OCI-LY1 (cell line): Measurements from ENCODE around the gene MBD6.

Experiments used
- H2AFZ ChIP-seq: fragments of 200-600 bp; sonication (generic), shearing (Covaris generic); 2 replicates; pipeline ENCODE4 v1.6.0; 2014; ENCODE audit warnings: antibody characterized with exemption, mild to moderate bottlenecking, low read length
- H3F3A ChIP-seq: fragments of 200-600 bp; sonication (generic), shearing (Covaris generic); 2 replicates; pipeline ENCODE4 v1.6.0; 2014; ENCODE audit warnings: mild to moderate bottlenecking, antibody characterized with exemption, low read length, moderate library complexity; ENCODE audit not compliant: insufficient read depth
- H3K27ac ChIP-seq: fragments of 200-600 bp; sonication (generic); 2 replicates; pipeline ENCODE4 v1.5.1; 2014; ENCODE audit warnings: low read length, mixed run types, mild to moderate bottlenecking, low read depth; ENCODE audit not compliant: poor library complexity, severe bottlenecking
- H3K27me3 ChIP-seq: fragments of 200-600 bp; sonication (generic); 2 replicates; pipeline ENCODE4 v1.6.0; 2014; ENCODE audit warnings: antibody characterized with exemption, mild to moderate bottlenecking, low read length, moderate library complexity; ENCODE audit not compliant: insufficient read depth
- H3K36me3 ChIP-seq: fragments of 200-600 bp; sonication (generic); 2 replicates; pipeline ENCODE4 v1.6.1; 2014; ENCODE audit warnings: mild to moderate bottlenecking, antibody characterized with exemption, low read length, moderate library complexity, mixed read lengths; ENCODE audit not compliant: insufficient read depth
- H3K4me1 ChIP-seq: fragments of 200-600 bp; sonication (generic); 2 replicates; pipeline ENCODE4 v1.5.1; 2014; ENCODE audit warnings: mild to moderate bottlenecking, low read length, moderate library complexity; ENCODE audit not compliant: insufficient read depth, severe bottlenecking
- H3K4me2 ChIP-seq: fragments of 200-600 bp; sonication (generic), shearing (Covaris generic); 2 replicates; pipeline ENCODE4 v1.6.1; 2014; ENCODE audit warnings: low read length
- H3K4me3 ChIP-seq: fragments of 200-600 bp; sonication (generic); 2 replicates; pipeline ENCODE4 v1.5.1; 2014; ENCODE audit warnings: low read length, low read depth, mild to moderate bottlenecking, mixed read lengths; ENCODE audit not compliant: poor library complexity, severe bottlenecking
- H3K79me2 ChIP-seq: fragments of 200-600 bp; shearing (Covaris generic); 2 replicates; pipeline ENCODE4 v1.6.1; 2016; ENCODE audit warnings: mixed run types, low read length, mixed read lengths; ENCODE audit not compliant: insufficient read depth
- H3K9ac ChIP-seq: fragments of 200-600 bp; sonication (generic), shearing (Covaris generic); 2 replicates; pipeline ENCODE4 v1.6.1; 2014; ENCODE audit warnings: mild to moderate bottlenecking, low read length, mixed read lengths
- H3K9me2 ChIP-seq: fragments of 200-600 bp; sonication (generic), shearing (Covaris generic); 2 replicates; pipeline ENCODE4 v1.6.1; 2014; ENCODE audit warnings: low read depth, mild to moderate bottlenecking, low read length, mixed read lengths
- H3K9me3 ChIP-seq: fragments of 200-600 bp; shearing (Covaris generic); 2 replicates; pipeline ENCODE4 v1.6.1; 2014; ENCODE audit warnings: low read length, mixed read lengths
- H4K20me1 ChIP-seq: fragments of 200-600 bp; sonication (generic), shearing (Covaris generic); 2 replicates; pipeline ENCODE4 v1.6.0; 2016; ENCODE audit warnings: mild to moderate bottlenecking, low read length; ENCODE audit not compliant: insufficient read depth
- CTCF ChIP-seq: fragments of 200-600 bp; sonication (generic), shearing (Covaris generic); IDR thresholded peaks from 2 replicates; pipeline ENCODE4 v1.5.1; 2017; ENCODE audit warnings: mild to moderate bottlenecking, antibody characterized with exemption, low read length, moderate library complexity, mixed read lengths
- EZH2 ChIP-seq: fragments of 200-600 bp; sonication (generic), shearing (Covaris generic); IDR thresholded peaks from 2 replicates; pipeline ENCODE4 v1.8.0; 2017; ENCODE audit warnings: borderline replicate concordance, mixed run types, mild to moderate bottlenecking, antibody characterized with exemption, low read length, moderate library complexity, mixed read lengths

Gene MBD6

GRCh38 chr12:57541001-57541400 is 18.4 kb downstream of the MBD6 start:
- peaks cover 14% of the 10 kb centered on the region for H3K4me1 ChIP-seq
- no peaks in the 10 kb centered on the region for H3K27me3 ChIP-seq

GRCh38 chr12:57541717-57542116 is 19.1 kb downstream of the MBD6 start:
- no peaks in the 10 kb centered on the region for H3K9me3 ChIP-seq
- no peaks in the 10 kb centered on the region for H3K27me3 ChIP-seq
- H3K79me2 ChIP-seq, result 0 out of 2 replicates have a peak, but pooled peaks cover 10% of the 10 kb centered on the region
- peaks cover 49% of the 10 kb centered on the region; the same call in 1 of the 2 replicates for H3K36me3 ChIP-seq
- no peaks in the 10 kb centered on the region for H3K9me2 ChIP-seq
- peaks cover 20% of the 10 kb centered on the region for H3K4me1 ChIP-seq
- H2AFZ ChIP-seq, result no peak overlapping the region
- H3K4me2 ChIP-seq, result no peak overlapping the region
- no peak overlapping the region for H3K4me3 ChIP-seq
- H3K27ac ChIP-seq, result no peak overlapping the region
- H3F3A ChIP-seq, result no peaks in the 10 kb centered on the region
- H4K20me1 ChIP-seq, result no peaks in the 10 kb centered on the region
- H3K9ac ChIP-seq, result no peak overlapping the region
- TF ChIP-seq CTCF (no peak), EZH2 (no peak)

More at GRCh38 chr12:57541001-57541400, 18.4 kb downstream of the MBD6 start:
- peaks cover 49% of the 10 kb centered on the region; the same call in 1 of the 2 replicates for H3K36me3 ChIP-seq
- no peaks in the 10 kb centered on the region for H3K9me2 ChIP-seq
- no peaks in the 10 kb centered on the region for H3K9me3 ChIP-seq
- H3K4me3 ChIP-seq, result no peak overlapping the region
- H3K27ac ChIP-seq, result no peak overlapping the region
- no peak overlapping the region for H3K9ac ChIP-seq
- no peak overlapping the region for H2AFZ ChIP-seq
- TF ChIP-seq CTCF (no peak), EZH2 (no peak)
- 0 out of 2 replicates have a peak, but pooled peaks cover 6% of the 10 kb centered on the region for H3K79me2 ChIP-seq
- H4K20me1 ChIP-seq, result no peaks in the 10 kb centered on the region
- no peaks in the 10 kb centered on the region for H3F3A ChIP-seq
- no peak overlapping the region for H3K4me2 ChIP-seq

DNA sequence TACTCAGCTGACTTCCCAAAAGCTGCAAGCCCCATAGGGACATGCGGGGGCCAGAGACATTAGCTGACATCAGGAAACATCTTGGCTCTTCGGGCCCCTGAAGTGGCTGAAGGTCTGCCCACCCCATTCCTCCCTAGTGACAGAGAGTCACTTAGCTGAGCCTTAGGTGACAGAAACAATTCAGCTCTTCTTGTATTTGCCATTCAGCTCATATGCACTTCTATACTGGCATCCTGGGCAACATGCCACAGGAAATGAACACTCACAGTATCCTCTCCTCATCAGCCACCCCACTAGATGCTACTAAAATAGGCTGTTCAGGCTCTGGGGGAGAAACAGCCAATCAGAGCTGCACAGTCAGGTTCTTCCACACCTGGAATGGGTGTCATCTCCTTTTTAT is 21.0 kb downstream of the MBD6 start:
- H3K9ac ChIP-seq, result no peak overlapping the region

More for the DNA sequence above, 21.0 kb downstream of the MBD6 start:
- Histone ChIP-seq H3K4me3 (no peak overlapping the region), H3K9me3 (no peaks in the 10 kb centered on the region), H3K79me2 (0 out of 2 replicates have a peak, but pooled peaks cover 10% of the 10 kb centered on the region), H4K20me1 (no peaks in the 10 kb centered on the region), H2AFZ (no peak overlapping the region), H3K4me1 (peaks cover 27% of the 10 kb centered on the region), H3K27ac (no peak overlapping the region), H3K9me2 (no peaks in the 10 kb centered on the region), H3K27me3 (no peaks in the 10 kb centered on the region), H3K4me2 (no peak overlapping the region), H3K36me3 (peaks cover 40% of the 10 kb centered on the region; the same call in 1 of the 2 replicates), H3F3A (no peaks in the 10 kb centered on the region)
- no peak for TF ChIP-seq CTCF
- no peak for TF ChIP-seq EZH2
